Lung (tissue), 12 donors: ENCODE results near the gene FBRSL1. TPM values are rescaled to one million over a fixed set of nuclear protein-coding genes. Genes with fewer than 3 reads are reported as not detected.

Source experiments
- ATAC-seq: fragments of 200-7000 bp; cut with Tn5 transposase; one replicate; pipeline ENCODE4 v1.9.1; 2020; ENCODE audit warnings: moderate number of reproducible peaks; ENCODE audit not compliant: insufficient read depth, low FRiP score
- DNase-seq, 3 donors: peaks; one replicate each; pipeline ENCODE4 v3.0.0-alpha.2; 2013 to 2017
- H3K27ac ChIP-seq, 2 donors: one replicate each; pipeline ENCODE4 v1.5.1; 2013; ENCODE audit warnings: mild to moderate bottlenecking in 2 of 2, moderate library complexity in 2 of 2, control low read depth in 1 of 2, inconsistent platforms in 1 of 2, low read depth in 1 of 2, low read length in 1 of 2
- H3K27me3 ChIP-seq, 3 donors: one replicate each; pipeline ENCODE4 v1.5.1; 2013; ENCODE audit warnings: low read length in 2 of 3; ENCODE audit not compliant: control insufficient read depth in 3 of 3, insufficient read depth in 3 of 3
- H3K36me3 ChIP-seq, 4 donors: one replicate each; pipeline ENCODE4 v1.5.1; 2013; ENCODE audit warnings: low read length in 4 of 4, mild to moderate bottlenecking in 1 of 4, moderate library complexity in 1 of 4; ENCODE audit not compliant: control insufficient read depth in 4 of 4, insufficient read depth in 4 of 4
- H3K4me1 ChIP-seq, 5 donors: one replicate each; pipeline ENCODE4 v1.5.1; 2013; ENCODE audit warnings: low read length in 5 of 5, mild to moderate bottlenecking in 2 of 5, moderate library complexity in 1 of 5; ENCODE audit not compliant: control insufficient read depth in 5 of 5, insufficient read depth in 5 of 5
- H3K4me3 ChIP-seq: one replicate; pipeline ENCODE4 v1.5.1; 2013; ENCODE audit warnings: mild to moderate bottlenecking, control low read depth, moderate library complexity
- H3K9ac ChIP-seq, 2 donors: one replicate each; pipeline ENCODE4 v1.5.1; 2013; ENCODE audit warnings: low read length in 2 of 2, control low read depth in 1 of 2; ENCODE audit not compliant: insufficient read depth in 1 of 2
- H3K9me3 ChIP-seq, 4 donors: one replicate each; pipeline ENCODE4 v1.5.1; 2013; ENCODE audit warnings: low read length in 3 of 4, mild to moderate bottlenecking in 1 of 4, moderate library complexity in 1 of 4; ENCODE audit not compliant: control insufficient read depth in 4 of 4, insufficient read depth in 3 of 4
- CTCF ChIP-seq: IDR thresholded peaks from 2 replicates; pipeline ENCODE4 v1.5.1; 2012; ENCODE audit warnings: mild to moderate bottlenecking; ENCODE audit errors: control extremely low read depth, extremely low read depth
- WGBS, 2 donors: extraction: QIAGEN DNeasy Blood & Tissue Kit; methylation state at CpG; one replicate each; pipeline ENCODE4 v1.1.7; 2013; 5-methylcytosine and 5-hydroxymethylcytosine counted together
- polyA plus RNA-seq, 2 donors: library from polyadenylated mRNA; stranded (reverse); fragments of 200-250 nt; gene quantifications; one replicate each; pipeline ENCODE4 v1.2.1, GENCODE V29; 2013
- total RNA-seq, 2 donors: library from RNA; depleted of rRNA in 1 of 2; stranded (reverse); fragments of >200 nt in 1 of 2; gene quantifications; one replicate each; pipeline ENCODE4 v1.2.1, GENCODE V29; 2014 to 2021
- donor health status: control.
- donor health status: control.
- donor health status: Bipolar disorder and iron deficiency.
- donor health status: healthy.
- donor health status: DM: yes; HTN: yes; CAD: no.

FBRSL1 gene
- total and polyA plus RNA-seq, 4 donors: 10.6 to 56.9 (median 22.3) TPM

GRCh38 chr12:132481771-132482745, 7.9 kb upstream of the FBRSL1 start:
- no peak for ATAC-seq
- no peaks in the 10 kb centered on the region for H3K36me3 ChIP-seq
- WGBS, 2 donors: 77 to 82% methylated on average over 30 to 31 of the region's 31 CpGs
- peaks cover 0 to 3% (median 0%) of the 10 kb centered on the region in 4 donors for H3K9me3 ChIP-seq
- no peaks in the 10 kb centered on the region for H3K4me1 ChIP-seq
- H3K27me3 ChIP-seq: no peaks in the 10 kb centered on the region
- H3K4me3 ChIP-seq: no peak overlapping the region
- DNase-seq: no peak
- H3K27ac ChIP-seq: no peak overlapping the region
- no peak for TF ChIP-seq CTCF
- no peak overlapping the region for H3K9ac ChIP-seq

GRCh38 chr12:132482771-132483170, 7.2 kb upstream of the FBRSL1 start:
- ATAC-seq: no peak
- TF ChIP-seq CTCF: no peak
- Histone ChIP-seq H3K9ac (no peak overlapping the region), H3K4me3 (no peak overlapping the region), H3K27ac (no peak overlapping the region), H3K36me3 (no peaks in the 10 kb centered on the region), H3K27me3 (no peaks in the 10 kb centered on the region), H3K4me1 (no peaks in the 10 kb centered on the region), H3K9me3 (peaks cover 0 to 3% (median 0%) of the 10 kb centered on the region in 4 donors)
- 87 to 94% methylated on average over 9 of the region's 9 CpGs for WGBS, 2 donors
- DNase-seq: no peak

- DNase-seq (no peak), ATAC-seq (no peak)
- peaks cover 0 to 3% (median 0%) of the 10 kb centered on the region in 4 donors for H3K9me3 ChIP-seq
- TF ChIP-seq CTCF: no peak
- peaks cover 0 to 2% (median 0%) of the 10 kb centered on the region in 5 donors for H3K4me1 ChIP-seq
- 96 to 98% methylated on average over 27 of the region's 27 CpGs for WGBS, 2 donors
- no peaks in the 10 kb centered on the region for H3K27me3 ChIP-seq
- no peaks in the 10 kb centered on the region for H3K36me3 ChIP-seq
- no peak overlapping the region for H3K27ac ChIP-seq
- no peak overlapping the region for H3K9ac ChIP-seq
- no peak overlapping the region for H3K4me3 ChIP-seq
Observed at GRCh38 chr12:132483208-132483607, 6.7 kb upstream of the FBRSL1 start.
